A549 (cell line): ENCODE data around the gene VN1R5.

Experiments
- BCL3 ChIP-seq: fragments of >200 bp; sonication (Bioruptor Twin); formaldehyde crosslinking; IDR thresholded peaks from 3 replicates; pipeline ENCODE4 v1.6.1; 2016
- CEBPB ChIP-seq, 2 experiments: fragments of >200 bp in 1 of 2; sonication (Bioruptor Twin) in 1 of 2; formaldehyde crosslinking in 1 of 2; IDR thresholded peaks; 2 replicates each; pipeline ENCODE4 v1.6.1; 2012 to 2016
- CHD2 ChIP-seq: fragments of 150-350 bp; IDR thresholded peaks from 2 replicates; pipeline ENCODE4 v1.6.1; 2014; ENCODE audit warnings: low read length; ENCODE audit not compliant: partially characterized antibody
- CHD4 ChIP-seq: fragments of 200-600 bp; sonication (generic); IDR thresholded peaks from 2 replicates; pipeline ENCODE4 v1.6.1; 2016; ENCODE audit warnings: antibody characterized with exemption, mild to moderate bottlenecking, borderline replicate concordance
- CTCF ChIP-seq: fragments of >200 bp; sonication (Bioruptor Twin); formaldehyde crosslinking; IDR thresholded peaks from 3 replicates; pipeline ENCODE4 v1.5.1; 2016
- EP300 ChIP-seq, 2 experiments: fragments of >200 bp; sonication (Bioruptor Twin); formaldehyde crosslinking; IDR thresholded peaks; 2 replicates in 1 of 2; 3 replicates in 1 of 2; pipeline ENCODE4 v1.6.1; 2016 to 2017
- HDAC2 ChIP-seq: fragments of 200-600 bp; sonication (generic); IDR thresholded peaks from 2 replicates; pipeline ENCODE4 v1.6.1; 2016
- JUNB ChIP-seq: fragments of >200 bp; sonication (Bioruptor Twin); formaldehyde crosslinking; IDR thresholded peaks from 2 replicates; pipeline ENCODE4 v1.6.1; 2016
- MAX ChIP-seq: IDR thresholded peaks from 2 replicates; pipeline ENCODE4 v1.6.1; 2012
- POLR2A ChIP-seq: IDR thresholded peaks from 2 replicates; pipeline ENCODE4 v1.6.1; 2012; ENCODE audit warnings: mild to moderate bottlenecking, low read length
- RAD21 ChIP-seq, 2 experiments: fragments of >200 bp in 1 of 2; sonication (Bioruptor Twin) in 1 of 2; formaldehyde crosslinking in 1 of 2; IDR thresholded peaks in 1 of 2; conservative IDR thresholded peaks in 1 of 2; 2 replicates in 1 of 2; 3 replicates in 1 of 2; pipeline ENCODE4 v1.6.1; 2012 to 2018; ENCODE audit warnings: inconsistent platforms in 1 of 2
- REST ChIP-seq: fragments of 200-600 bp; sonication (generic); IDR thresholded peaks from 2 replicates; pipeline ENCODE4 v1.6.1; 2016; ENCODE audit warnings: antibody characterized with exemption, mild to moderate bottlenecking, moderate library complexity
- TP53 ChIP-seq: fragments of 250-450 bp; sonication (Bioruptor Pico); IDR thresholded peaks from 2 replicates; pipeline ENCODE4 v1.5.0; 2021; ENCODE audit warnings: mild to moderate bottlenecking, moderate library complexity
- ZNF302 ChIP-seq: fragments of 250-450 bp; sonication (Bioruptor Pico); IDR thresholded peaks from 2 replicates; pipeline ENCODE4 v1.9.0; 2021; ENCODE audit warnings: inconsistent platforms, mild to moderate bottlenecking, moderate library complexity

GRCh38 chr1:247293047-247293446, 37.2 kb downstream of the VN1R5 start:
- TF ChIP-seq CTCF (no peak), BCL3 (no peak), CEBPB (IDR thresholded peaks at IDR 0.05) (no peak), CHD4 (no peak), JUNB (no peak), POLR2A (no peak), TP53 (CRISPR knock-in tag) (no peak), CHD2 (no peak), HDAC2 (no peak), EP300 (IDR thresholded peaks at IDR 0.05) (no peak), REST (no peak), MAX (no peak), RAD21 (conservative IDR thresholded peaks at IDR 0.05 in 1 of 2, IDR thresholded peaks at IDR 0.05 in 1 of 2) (no peak), ZNF302 (no peak)
